Measurements from ENCODE around the gene MORN3. TPM values are rescaled to one million over a fixed set of nuclear protein-coding genes. Genes with fewer than 3 reads are reported as not detected.
"Not testable (repeated sequence)": the region's sequence is repeated elsewhere in the genome, so short reads cannot be mapped to it uniquely, and the experiment has no call there.

Gene MORN3
- total RNA-seq, 1 donor: 1.4 TPM

DNA sequence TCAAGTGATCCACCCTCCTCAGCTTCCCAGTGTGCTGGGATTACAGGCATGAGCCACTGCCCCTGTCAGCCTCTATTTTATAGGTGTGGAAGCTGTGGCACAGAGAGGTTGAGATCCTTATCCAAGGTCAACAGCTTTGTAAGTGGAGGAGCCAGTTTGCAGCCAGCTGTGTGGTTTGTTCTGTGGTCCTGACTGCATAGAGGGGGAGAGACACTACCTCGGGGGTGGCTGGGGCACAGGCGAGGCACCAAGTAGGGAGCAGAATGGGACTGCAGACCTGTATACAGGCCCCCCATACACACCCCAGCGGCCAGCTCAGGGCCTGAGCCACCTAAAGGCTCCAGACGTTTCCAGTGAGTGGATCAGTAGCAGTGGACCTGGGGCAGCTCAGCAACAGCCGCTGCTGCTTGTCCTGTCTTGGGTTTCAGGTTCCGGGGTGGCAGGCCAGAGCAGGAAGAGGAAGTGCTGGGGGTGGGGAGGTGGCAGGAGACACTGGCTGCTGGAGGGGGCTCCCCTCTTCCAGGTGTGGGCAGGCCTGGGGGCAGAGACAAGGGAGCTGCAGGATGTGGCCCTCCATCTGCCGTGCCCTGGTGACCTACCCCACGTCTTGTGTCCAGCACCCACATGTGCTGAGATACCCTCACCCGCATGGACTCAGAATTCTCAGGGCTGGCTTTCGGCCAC lies 32.1 kb downstream of the MORN3 start:
- peak; percentile 88 for DNase-seq (ENCODE audit: insufficient read length, low spot score, missing footprints)
- Histone ChIP-seq H3K79me2 (ENCODE audit: insufficient read depth, low read length) (peaks cover 30% of the 10 kb centered on the region), H3K36me3 (ENCODE audit: insufficient read depth, low read length) (no peaks in the 10 kb centered on the region), H4K20me1 (ENCODE audit: insufficient read depth, low read length) (peaks cover 2% of the 10 kb centered on the region), H3K4me3 (ENCODE audit: insufficient read depth, low read length) (no peak overlapping the region), H3K27ac (ENCODE audit: low read depth, low read length) (no peak overlapping the region), H3K27me3 (ENCODE audit: insufficient read depth, low read length) (no peaks in the 10 kb centered on the region), H3K4me1 (ENCODE audit: insufficient read depth, low read length) (no peaks in the 10 kb centered on the region), H3K9me3 (ENCODE audit: low read depth, low read length) (no peaks in the 10 kb centered on the region), H2AFZ (ENCODE audit: low read length) (no peak overlapping the region), H3K4me2 (ENCODE audit: insufficient read depth, low read length) (no peak overlapping the region)
- TF ChIP-seq, protein P1, sequence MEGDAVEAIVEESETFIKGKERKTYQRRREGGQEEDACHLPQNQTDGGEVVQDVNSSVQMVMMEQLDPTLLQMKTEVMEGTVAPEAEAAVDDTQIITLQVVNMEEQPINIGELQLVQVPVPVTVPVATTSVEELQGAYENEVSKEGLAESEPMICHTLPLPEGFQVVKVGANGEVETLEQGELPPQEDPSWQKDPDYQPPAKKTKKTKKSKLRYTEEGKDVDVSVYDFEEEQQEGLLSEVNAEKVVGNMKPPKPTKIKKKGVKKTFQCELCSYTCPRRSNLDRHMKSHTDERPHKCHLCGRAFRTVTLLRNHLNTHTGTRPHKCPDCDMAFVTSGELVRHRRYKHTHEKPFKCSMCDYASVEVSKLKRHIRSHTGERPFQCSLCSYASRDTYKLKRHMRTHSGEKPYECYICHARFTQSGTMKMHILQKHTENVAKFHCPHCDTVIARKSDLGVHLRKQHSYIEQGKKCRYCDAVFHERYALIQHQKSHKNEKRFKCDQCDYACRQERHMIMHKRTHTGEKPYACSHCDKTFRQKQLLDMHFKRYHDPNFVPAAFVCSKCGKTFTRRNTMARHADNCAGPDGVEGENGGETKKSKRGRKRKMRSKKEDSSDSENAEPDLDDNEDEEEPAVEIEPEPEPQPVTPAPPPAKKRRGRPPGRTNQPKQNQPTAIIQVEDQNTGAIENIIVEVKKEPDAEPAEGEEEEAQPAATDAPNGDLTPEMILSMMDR (IDR thresholded peaks at IDR 0.05; ENCODE audit: extremely low read depth, low read depth, low read length): no peak

DNA sequence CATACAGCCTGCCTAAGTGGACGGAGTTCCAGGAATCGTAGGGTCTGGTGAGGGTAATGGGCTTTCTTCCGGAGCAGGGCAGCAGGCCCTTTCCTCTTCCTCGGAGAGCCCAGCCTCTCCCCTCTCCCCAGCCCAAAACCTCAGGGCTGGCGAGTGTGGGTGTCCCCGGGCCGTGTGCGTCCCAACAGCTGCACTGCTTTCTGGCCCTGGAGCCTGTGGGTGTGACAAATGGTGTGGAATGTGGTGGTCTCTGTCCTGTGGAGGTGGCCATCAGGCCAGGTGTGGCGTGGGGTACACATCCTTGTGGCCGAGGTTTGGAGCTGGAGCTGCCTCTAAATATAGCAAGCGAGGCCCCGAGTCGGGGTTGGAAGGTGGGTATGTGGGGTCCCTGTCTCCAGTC lies 34.6 kb downstream of the MORN3 start:
- Histone ChIP-seq H3K36me3 (ENCODE audit: insufficient read depth, low read length) (no peaks in the 10 kb centered on the region), H3K9me3 (ENCODE audit: low read depth, low read length) (no peaks in the 10 kb centered on the region), H3K79me2 (ENCODE audit: insufficient read depth, low read length) (peaks cover 49% of the 10 kb centered on the region), H3K4me2 (ENCODE audit: insufficient read depth, low read length) (no peak overlapping the region), H3K27me3 (ENCODE audit: insufficient read depth, low read length) (no peaks in the 10 kb centered on the region), H3K27ac (ENCODE audit: low read depth, low read length) (no peak overlapping the region), H2AFZ (ENCODE audit: low read length) (no peak overlapping the region), H3K4me1 (ENCODE audit: insufficient read depth, low read length) (peaks cover under 1% of the 10 kb centered on the region), H3K4me3 (ENCODE audit: insufficient read depth, low read length) (no peak overlapping the region), H4K20me1 (ENCODE audit: insufficient read depth, low read length) (peaks cover 4% of the 10 kb centered on the region)
- TF ChIP-seq, protein P1 (IDR thresholded peaks at IDR 0.05; ENCODE audit: extremely low read depth, low read depth, low read length): no peak
- DNase-seq (ENCODE audit: insufficient read length, low spot score, missing footprints): peak; percentile 38

DNA sequence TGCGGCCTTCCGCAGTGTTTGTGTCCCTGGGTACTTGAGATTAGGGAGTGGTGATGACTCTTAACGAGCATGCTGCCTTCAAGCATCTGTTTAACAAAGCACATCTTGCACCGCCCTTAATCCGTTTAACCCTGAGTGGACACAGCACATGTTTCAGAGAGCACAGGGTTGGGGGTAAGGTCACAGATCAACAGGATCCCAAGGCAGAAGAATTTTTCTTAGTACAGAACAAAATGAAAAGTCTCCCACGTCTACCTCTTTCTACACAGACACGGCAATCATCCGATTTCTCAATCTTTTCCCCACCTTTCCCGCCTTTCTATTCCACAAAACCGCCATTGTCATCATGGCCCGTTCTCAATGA lies 35.6 kb downstream of the MORN3 start:
- not testable (repeated sequence) for H3K4me3 ChIP-seq (ENCODE audit: insufficient read depth, low read length); H4K20me1 ChIP-seq (ENCODE audit: insufficient read depth, low read length); H3K36me3 ChIP-seq (ENCODE audit: insufficient read depth, low read length); H3K9me3 ChIP-seq (ENCODE audit: low read depth, low read length); H3K4me2 ChIP-seq (ENCODE audit: insufficient read depth, low read length); H3K27me3 ChIP-seq (ENCODE audit: insufficient read depth, low read length); H3K4me1 ChIP-seq (ENCODE audit: insufficient read depth, low read length); H3K27ac ChIP-seq (ENCODE audit: low read depth, low read length); H2AFZ ChIP-seq (ENCODE audit: low read length); DNase-seq (ENCODE audit: insufficient read length, low spot score, missing footprints)
- H3K79me2 ChIP-seq (ENCODE audit: insufficient read depth, low read length): peaks cover 56% of the 10 kb centered on the region

DNA sequence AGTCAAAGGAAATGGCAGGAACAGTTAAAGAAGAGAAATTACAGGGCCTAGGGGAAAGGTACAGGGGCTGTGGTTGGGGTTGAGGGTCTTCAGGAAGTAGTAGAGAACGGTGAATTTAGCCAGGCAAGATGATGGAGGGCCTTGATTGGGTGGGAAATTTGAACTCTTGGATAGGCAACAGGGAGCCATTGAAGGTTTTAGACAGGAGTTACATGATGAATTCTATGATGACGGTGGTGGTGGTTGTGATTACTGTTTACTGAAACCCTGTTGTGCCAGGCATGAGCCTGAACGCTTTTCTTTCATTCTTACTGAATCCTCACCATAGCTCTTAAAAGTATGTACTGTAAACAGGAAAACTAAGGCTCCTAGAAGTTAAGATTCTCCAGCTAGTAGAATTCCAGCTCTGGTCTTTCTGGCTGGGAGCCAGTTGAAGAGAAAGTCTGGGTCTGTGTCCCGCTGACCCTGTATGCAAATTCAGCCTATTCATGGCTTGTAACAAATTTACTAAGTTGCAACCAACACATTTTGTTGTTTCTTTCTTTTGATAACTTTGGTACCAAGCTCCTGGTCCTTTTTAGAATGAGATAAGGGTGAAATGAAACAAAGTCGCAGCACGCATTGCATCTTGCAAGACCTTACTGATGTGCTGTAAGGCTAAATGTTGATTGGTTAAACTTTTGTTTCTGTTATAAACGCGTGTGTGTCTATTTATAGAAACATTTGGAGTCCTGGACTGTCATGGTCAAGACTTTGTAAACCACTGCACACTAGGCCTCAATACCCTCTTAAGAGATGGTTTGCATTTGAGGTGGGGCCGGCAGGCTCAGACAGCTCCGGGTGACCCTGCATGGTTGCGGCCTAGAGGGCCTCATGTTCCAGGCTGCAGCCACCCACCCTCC lies 37.1 kb downstream of the MORN3 start:
- H3K4me2 ChIP-seq (ENCODE audit: insufficient read depth, low read length): no peak overlapping the region
- peaks cover 4% of the 10 kb centered on the region for H4K20me1 ChIP-seq (ENCODE audit: insufficient read depth, low read length)
- no peaks in the 10 kb centered on the region for H3K27me3 ChIP-seq (ENCODE audit: insufficient read depth, low read length)
- TF ChIP-seq, protein P1 (IDR thresholded peaks at IDR 0.05; ENCODE audit: extremely low read depth, low read depth, low read length): no peak
- peak; percentile 70 for DNase-seq (ENCODE audit: insufficient read length, low spot score, missing footprints)
- H2AFZ ChIP-seq (ENCODE audit: low read length): no peak overlapping the region
- no peaks in the 10 kb centered on the region for H3K9me3 ChIP-seq (ENCODE audit: low read depth, low read length)
- H3K27ac ChIP-seq (ENCODE audit: low read depth, low read length): no peak overlapping the region
- no peaks in the 10 kb centered on the region for H3K36me3 ChIP-seq (ENCODE audit: insufficient read depth, low read length)
- H3K79me2 ChIP-seq (ENCODE audit: insufficient read depth, low read length): peaks cover 53% of the 10 kb centered on the region
- peaks cover 17% of the 10 kb centered on the region for H3K4me1 ChIP-seq (ENCODE audit: insufficient read depth, low read length)
- no peak overlapping the region for H3K4me3 ChIP-seq (ENCODE audit: insufficient read depth, low read length)
